H1 (cell line): ENCODE results near the gene ZNF479. TPM values are rescaled to one million over a fixed set of nuclear protein-coding genes. Genes with fewer than 3 reads are reported as not detected.
A peak's percentile ranks its signal among the peaks of the same experiment; 100 is the strongest.
"Not testable (repeated sequence)": the region's sequence is repeated elsewhere in the genome, so short reads cannot be mapped to it uniquely, and the experiment has no call there.

Experiments used
- CTCF ChIA-PET: fragments of 300-600 bp; sonication (Branson Sonifier 250); formaldehyde crosslinking; loops from one replicate; lab custom pipeline; 2021; ENCODE audit not compliant: partially characterized antibody; lab: Charles Lee
- POLR2A ChIA-PET: fragments of 300-600 bp; sonication (Branson Sonifier 250); formaldehyde crosslinking; loops from one replicate; lab custom pipeline; 2021; ENCODE audit warnings: inconsistent platforms; ENCODE audit not compliant: partially characterized antibody; lab: Charles Lee
- DNase-seq, 2 experiments: peaks; one replicate each; pipeline versions ENCODE4 v3.0.0 to v3.0.0-alpha.2; 2010 to 2022; ENCODE audit warnings: low spot score in 2 of 2, low read depth in 1 of 2, mixed read lengths in 1 of 2
- FAIRE-seq: peaks from 2 replicates; lab custom pipeline; 2011; peaks lifted over from hg19 to GRCh38; lab: Jason Lieb, UNC
- H2AFZ ChIP-seq: 2 replicates; pipeline ENCODE4 v1.8.1; 2012; ENCODE audit warnings: low read length, inconsistent platforms
- H2AK5ac ChIP-seq: 2 replicates; pipeline ENCODE4 v1.6.1; 2013; ENCODE audit warnings: low read depth, low read length
- H2BK120ac ChIP-seq: replicated peaks from 2 replicates; pipeline ENCODE3; 2013; ENCODE audit warnings: low read depth, low read length, inconsistent platforms
- H2BK12ac ChIP-seq: 2 replicates; pipeline ENCODE4 v1.6.1; 2013; ENCODE audit warnings: low read depth, low read length
- H2BK15ac ChIP-seq: 2 replicates; pipeline ENCODE4 v1.6.1; 2013; ENCODE audit warnings: low read length
- H2BK20ac ChIP-seq: 2 replicates; pipeline ENCODE4 v1.6.1; 2013; ENCODE audit warnings: low read length
- H2BK5ac ChIP-seq: 2 replicates; pipeline ENCODE4 v1.6.1; 2013; ENCODE audit warnings: low read depth, low read length
- H3K14ac ChIP-seq: 2 replicates; pipeline ENCODE4 v1.6.1; 2013; ENCODE audit warnings: inconsistent platforms; ENCODE audit not compliant: insufficient read length
- H3K18ac ChIP-seq: 2 replicates; pipeline ENCODE4 v1.6.1; 2013; ENCODE audit warnings: low read length; ENCODE audit errors: extremely low read depth
- H3K23ac ChIP-seq: 2 replicates; pipeline ENCODE4 v1.6.1; 2013; ENCODE audit warnings: inconsistent platforms; ENCODE audit not compliant: insufficient read length
- H3K23me2 ChIP-seq: 2 replicates; pipeline ENCODE4 v1.6.1; 2013; ENCODE audit warnings: low read depth, low read length
- H3K27ac ChIP-seq: 2 replicates; pipeline ENCODE4 v1.6.1; 2011; ENCODE audit warnings: low read depth, low read length, inconsistent platforms
- H3K27me3 ChIP-seq, 4 experiments: replicated peaks in 1 of 4; 1 replicate in 1 of 4; 2 replicates in 3 of 4; pipeline versions ENCODE4 v1.6.1 to v1.8.1; 2011 to 2013; ENCODE audit warnings: low read length in 3 of 4, mild to moderate bottlenecking in 3 of 4, inconsistent platforms in 2 of 4, mixed read lengths in 2 of 4, moderate library complexity in 1 of 4; ENCODE audit not compliant: control insufficient read depth in 3 of 4, insufficient read depth in 3 of 4; ENCODE audit errors: extremely low read depth in 1 of 4
- H3K36me3 ChIP-seq, 4 experiments: 2 replicates each; pipeline versions ENCODE4 v1.6.1 to v1.8.1; 2011 to 2013; ENCODE audit warnings: mild to moderate bottlenecking in 4 of 4, low read length in 3 of 4, moderate library complexity in 2 of 4, control low read depth in 1 of 4, inconsistent platforms in 1 of 4; ENCODE audit not compliant: insufficient read depth in 4 of 4, control insufficient read depth in 2 of 4
- H3K4ac ChIP-seq: replicated peaks from 2 replicates; pipeline ENCODE3; 2013; ENCODE audit warnings: low read length, low read depth, mixed read lengths, inconsistent platforms; ENCODE audit not compliant: insufficient read length
- H3K4me1 ChIP-seq, 4 experiments: replicated peaks in 1 of 4; 1 replicate in 1 of 4; 2 replicates in 3 of 4; pipeline versions ENCODE4 v1.6.1 to v1.8.1; 2011 to 2013; ENCODE audit warnings: low read length in 3 of 4, inconsistent platforms in 2 of 4, mixed read lengths in 1 of 4; ENCODE audit not compliant: insufficient read depth in 4 of 4, control insufficient read depth in 3 of 4
- H3K4me2 ChIP-seq, 2 experiments: 2 replicates each; pipeline versions ENCODE4 v1.6.1 to v1.8.1; 2011 to 2013; ENCODE audit warnings: low read depth in 2 of 2, low read length in 2 of 2, control low read depth in 1 of 2, inconsistent platforms in 1 of 2, mild to moderate bottlenecking in 1 of 2; ENCODE audit not compliant: insufficient read depth in 1 of 2
- H3K4me3 ChIP-seq, 4 experiments: fragments of 200-600, 300-600 bp in 1 of 4; sonication (generic), shearing (Covaris generic), sonication (Bioruptor Twin) in 1 of 4; 2 replicates each; pipeline versions ENCODE4 v1.5.1 to v1.8.1; 2011 to 2016; ENCODE audit warnings: low read length in 4 of 4, low read depth in 3 of 4, control low read depth in 2 of 4, inconsistent platforms in 2 of 4, mild to moderate bottlenecking in 2 of 4, mixed read lengths in 1 of 4, moderate library complexity in 1 of 4; ENCODE audit not compliant: insufficient read depth in 2 of 4; ENCODE audit errors: extremely low read depth in 1 of 4
- H3K56ac ChIP-seq: replicated peaks from 2 replicates; pipeline ENCODE3; 2013; ENCODE audit warnings: low read depth, mild to moderate bottlenecking, mixed read lengths, low read length, inconsistent platforms; ENCODE audit not compliant: insufficient read length
- H3K79me1 ChIP-seq: 2 replicates; pipeline ENCODE4 v1.6.1; 2013; ENCODE audit warnings: low read depth, low read length, control low read depth
- H3K79me2 ChIP-seq, 2 experiments: 2 replicates each; pipeline versions ENCODE4 v1.6.1 to v1.8.1; 2012 to 2013; ENCODE audit warnings: low read length in 2 of 2, mild to moderate bottlenecking in 2 of 2, inconsistent platforms in 1 of 2; ENCODE audit not compliant: insufficient read depth in 2 of 2, control insufficient read depth in 1 of 2
- H3K9ac ChIP-seq, 4 experiments: replicated peaks in 1 of 4; 1 replicate in 1 of 4; 2 replicates in 3 of 4; pipeline versions ENCODE4 v1.6.1 to v1.8.1; 2011 to 2013; ENCODE audit warnings: low read depth in 3 of 4, low read length in 3 of 4, control low read depth in 2 of 4, mild to moderate bottlenecking in 2 of 4, moderate library complexity in 2 of 4, inconsistent platforms in 1 of 4; ENCODE audit errors: extremely low read depth in 1 of 4
- H3K9me3 ChIP-seq, 2 experiments: 2 replicates each; pipeline versions ENCODE4 v1.6.1 to v1.8.1; 2012 to 2013; ENCODE audit warnings: mild to moderate bottlenecking in 2 of 2, moderate library complexity in 2 of 2, control low read depth in 1 of 2, inconsistent platforms in 1 of 2, low read depth in 1 of 2, low read length in 1 of 2, mixed read lengths in 1 of 2; ENCODE audit not compliant: insufficient read depth in 2 of 2
- H4K20me1 ChIP-seq, 2 experiments: replicated peaks in 1 of 2; 2 replicates each; pipeline versions ENCODE3 to v1.8.1; 2011 to 2013; ENCODE audit warnings: inconsistent platforms in 2 of 2, low read length in 2 of 2, mild to moderate bottlenecking in 1 of 2; ENCODE audit not compliant: insufficient read depth in 2 of 2, control insufficient read depth in 1 of 2
- H4K5ac ChIP-seq: 2 replicates; pipeline ENCODE4 v1.6.1; 2013; ENCODE audit warnings: low read length, low read depth, mixed read lengths, inconsistent platforms; ENCODE audit not compliant: insufficient read length
- H4K8ac ChIP-seq: 2 replicates; pipeline ENCODE4 v1.8.0; 2013; ENCODE audit warnings: mild to moderate bottlenecking, moderate library complexity, low read length, inconsistent platforms; ENCODE audit not compliant: insufficient read depth; ENCODE audit errors: extremely low read depth
- H4K91ac ChIP-seq: replicated peaks from 2 replicates; pipeline ENCODE3; 2013; ENCODE audit warnings: low read length, mixed read lengths, inconsistent platforms; ENCODE audit not compliant: insufficient read length
- ZNF274 ChIP-seq: IDR thresholded peaks from 2 replicates; pipeline ENCODE4 v1.7.0; 2012; ENCODE audit warnings: low read length, borderline replicate concordance; ENCODE audit errors: extremely low read depth
- WGBS, 2 experiments: shearing (Covaris generic) in 1 of 2; methylation state at CpG; one replicate each; pipeline versions ENCODE4 v1.1.6 to v1.1.7; 2013 to 2015; ENCODE audit warnings: low lambda C conversion rate in 2 of 2, mixed read lengths in 2 of 2, inconsistent platforms in 1 of 2, low coverage in 1 of 2, missing lambda C conversion rate in 1 of 2; ENCODE audit not compliant: insufficient replicate concordance in 2 of 2, insufficient coverage in 1 of 2, insufficient read length in 1 of 2; ENCODE audit errors: extremely low coverage in 1 of 2, missing lambda C conversion rate in 1 of 2; 5-methylcytosine and 5-hydroxymethylcytosine counted together
- polyA plus RNA-seq, 7 experiments: library from polyadenylated mRNA; depleted of rRNA in 3 of 7; stranded (reverse) in 5 of 7; unstranded in 2 of 7; fragments of >200 nt in 5 of 7; fragments of 200-250 nt in 2 of 7; gene quantifications; 1 replicate in 5 of 7; 2 replicates in 1 of 7; 4 replicates in 1 of 7; pipeline versions ENCODE4 v1.2.1 to v1.2.3, GENCODE V29; 2011 to 2013; ENCODE audit warnings: missing spikeins in 2 of 7, mixed read lengths in 2 of 7
- total RNA-seq: library from RNA; stranded (reverse); fragmentation: NEBNext Ultra II Directional; extraction: Animal tissue kit (Norgen Biotek cat#: 25700); gene quantifications from 2 replicates; pipeline ENCODE4 v1.2.1, GENCODE V29; 2021

ZNF479 gene
- total and polyA plus RNA-seq, 2 of the 8 experiments (the other 6 are each of a cell fraction or from before 2014, with no cell fraction given) = not detected

DNA sequence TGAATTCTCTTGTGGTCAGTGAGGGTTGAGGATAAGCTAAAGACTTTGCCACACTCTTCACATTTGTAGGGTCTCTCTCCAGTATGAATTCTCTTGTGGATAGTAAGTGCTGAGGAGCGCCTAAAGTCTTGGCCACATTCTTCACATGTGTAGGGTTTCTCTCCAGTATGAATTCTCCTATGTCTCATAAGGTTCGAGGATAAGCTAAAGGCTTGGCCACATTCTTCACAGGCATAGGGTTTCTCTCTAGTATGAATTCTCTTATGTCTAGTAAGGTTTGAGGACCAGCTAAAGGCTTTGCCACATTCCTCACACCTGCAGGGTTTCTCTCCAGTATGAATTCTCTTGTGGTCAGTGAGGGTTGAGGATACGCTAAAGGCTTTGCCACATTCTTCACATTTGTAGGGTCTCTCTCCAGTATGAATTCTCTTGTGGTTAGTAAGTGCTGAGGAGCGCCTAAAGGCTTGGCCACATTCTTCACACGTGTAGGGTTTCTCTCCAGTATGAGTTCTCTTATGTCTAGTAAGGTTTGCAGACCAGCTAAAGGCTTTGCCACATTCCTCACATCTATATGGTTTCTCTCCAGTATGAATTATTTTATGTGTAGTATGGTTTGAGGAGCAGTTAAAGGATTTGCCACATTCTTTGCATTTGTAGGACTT is 12.0 kb downstream of the ZNF479 start:
- H3K14ac ChIP-seq, FAIRE-seq, H3K4me1 ChIP-seq, H3K9ac ChIP-seq, H3K79me2 ChIP-seq, H3K4me3 ChIP-seq, H3K23me2 ChIP-seq, H4K20me1 ChIP-seq, H3K36me3 ChIP-seq, POLR2A ChIA-PET, DNase-seq, H2AFZ ChIP-seq, H2BK120ac ChIP-seq, H3K18ac ChIP-seq, H3K4me2 ChIP-seq, H3K79me1 ChIP-seq, H4K8ac ChIP-seq, H2BK5ac ChIP-seq, H4K91ac ChIP-seq, H3K23ac ChIP-seq, H2BK15ac ChIP-seq, H3K56ac ChIP-seq, H3K27ac ChIP-seq, H3K4ac ChIP-seq, H3K27me3 ChIP-seq, H2BK20ac ChIP-seq, H2AK5ac ChIP-seq, H4K5ac ChIP-seq, H2BK12ac ChIP-seq, CTCF ChIA-PET: not testable (repeated sequence)
- peak; percentile 77 for TF ChIP-seq ZNF274
- peaks cover 10 to 11% of the 10 kb centered on the region in 2 experiments; a peak in 3 of 4 replicates for H3K9me3 ChIP-seq
- WGBS, 2 experiments = 80% methylated on average over 4 of the region's 5 CpGs; no CpG with 5 or more reads in 1 of the 2 experiments
